Measurements from ENCODE around the gene EFCAB14. TPM values are rescaled to one million over a fixed set of nuclear protein-coding genes. Genes with fewer than 3 reads are reported as not detected.
"Not testable (repeated sequence)": the region's sequence is repeated elsewhere in the genome, so short reads cannot be mapped to it uniquely, and the experiment has no call there.

The EFCAB14 gene
- total RNA-seq, 4 donors from 2014 or later = 129 to 162 (median 138) TPM

- Histone ChIP-seq H3K27me3 (no peaks in the 10 kb centered on the region), H3K9me3 (no peaks in the 10 kb centered on the region), H3K36me3 (peaks cover 7 to 22% of the 10 kb centered on the region in 2 donors), H3K4me1 (no peaks in the 10 kb centered on the region), H3K27ac (no peak overlapping the region), H3K4me3 (replicated peaks in 1 of 3) (no peak overlapping the region)
- intact Hi-C loops (cut with DNase I) = no loop called here
- DNase-seq = no peak
- WGBS, 2 donors = 94 to 100% methylated on average over 1 of the region's 1 CpG
- TF ChIP-seq CTCF (IDR thresholded peaks at IDR 0.05) (no peak), POLR2A (IDR thresholded peaks at IDR 0.05) (no peak)
Measured at GRCh38 chr1:46657775-46658174, 61.1 kb downstream of the EFCAB14 start.

DNA sequence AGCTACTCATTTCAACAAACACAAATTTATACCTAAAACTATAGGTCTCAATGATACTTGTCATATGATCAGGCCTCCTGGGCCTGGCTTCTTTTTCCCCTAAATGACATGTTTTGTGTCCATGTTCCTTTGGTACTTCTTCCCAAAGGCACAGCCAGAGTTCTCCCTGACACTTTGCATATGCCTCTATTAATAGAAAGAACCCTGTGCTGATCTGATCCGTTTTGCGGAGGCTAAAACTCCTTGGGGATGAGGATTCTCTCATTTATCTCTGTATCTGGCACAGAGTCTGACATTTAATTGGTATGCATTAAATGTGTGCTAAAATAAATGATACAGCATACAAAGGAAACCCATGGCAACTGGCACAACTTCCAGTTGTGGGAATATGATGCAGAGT is 62.3 kb downstream of the EFCAB14 start:
- intact Hi-C loops (cut with DNase I) = no loop called here
- DNase-seq = no peak
- Histone ChIP-seq H3K36me3 (peaks cover 7 to 29% of the 10 kb centered on the region in 2 donors), H3K4me1 (no peaks in the 10 kb centered on the region), H3K27me3 (no peaks in the 10 kb centered on the region), H3K4me3 (replicated peaks in 1 of 3) (no peak overlapping the region), H3K27ac (no peak overlapping the region), H3K9me3 (no peaks in the 10 kb centered on the region)
- TF ChIP-seq CTCF (IDR thresholded peaks at IDR 0.05) (no peak), POLR2A (IDR thresholded peaks at IDR 0.05) (no peak)
- WGBS, 2 donors = 64 to 85% methylated on average over 2 of the region's 2 CpGs

DNA sequence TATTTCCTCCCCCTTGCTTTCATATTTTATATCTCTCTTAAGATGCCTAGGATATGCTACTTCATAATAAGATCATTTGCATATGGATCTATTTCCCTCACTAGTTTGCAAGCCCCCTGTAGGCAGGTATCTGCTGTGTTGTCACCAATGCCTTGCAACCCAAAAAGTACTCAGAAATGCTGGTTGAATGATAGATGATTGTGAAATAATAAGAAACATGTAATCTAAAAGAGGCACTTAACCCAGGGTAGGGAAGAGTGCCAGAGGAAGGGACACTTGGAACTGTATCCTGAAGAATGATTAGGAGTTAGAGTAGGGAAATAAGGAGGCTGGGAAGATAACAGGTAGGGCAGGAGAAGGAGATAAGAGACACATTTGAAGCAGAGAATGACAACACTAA is 63.1 kb downstream of the EFCAB14 start:
- H3K27ac ChIP-seq = no peak overlapping the region
- intact Hi-C loops (cut with DNase I) = no loop called here
- no peak for DNase-seq
- no peak overlapping the region for H3K4me3 ChIP-seq (replicated peaks in 1 of 3)
- no peaks in the 10 kb centered on the region for H3K9me3 ChIP-seq
- H3K27me3 ChIP-seq = no peaks in the 10 kb centered on the region
- TF ChIP-seq CTCF (IDR thresholded peaks at IDR 0.05) = no peak
- no peak for TF ChIP-seq POLR2A (IDR thresholded peaks at IDR 0.05)
- no peaks in the 10 kb centered on the region for H3K4me1 ChIP-seq
- peaks cover 7 to 29% of the 10 kb centered on the region in 2 donors for H3K36me3 ChIP-seq

DNA sequence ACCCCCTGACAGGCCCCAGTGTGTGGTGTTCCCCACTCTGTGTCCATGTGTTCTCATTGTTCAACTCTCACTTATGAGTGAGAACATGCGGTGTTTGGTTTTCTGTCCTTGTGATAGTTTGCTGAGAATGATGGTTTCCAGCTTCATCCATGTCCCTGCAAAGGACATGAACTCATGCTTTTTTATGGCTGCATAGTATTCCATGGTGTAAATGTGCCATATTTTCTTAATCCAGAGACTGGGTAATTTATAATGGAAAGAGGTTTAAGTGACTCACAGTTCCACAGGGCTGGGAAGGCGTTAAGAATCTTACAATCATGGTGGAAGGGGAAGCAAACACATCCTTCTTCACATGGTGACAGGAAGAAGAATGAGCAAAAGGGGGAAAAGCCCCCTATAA is 64.2 kb downstream of the EFCAB14 start:
- H3K36me3 ChIP-seq = peaks cover 10 to 29% of the 10 kb centered on the region in 2 donors
- 94 to 98% methylated on average over 2 of the region's 2 CpGs for WGBS, 2 donors
- H3K9me3 ChIP-seq; H3K4me3 ChIP-seq (replicated peaks in 1 of 3); DNase-seq; H3K27me3 ChIP-seq; H3K4me1 ChIP-seq; intact Hi-C loops (cut with DNase I); H3K27ac ChIP-seq: not testable (repeated sequence)

GRCh38 chr1:46654012-46654411 is 64.9 kb downstream of the EFCAB14 start:
- Histone ChIP-seq H3K4me3 (replicated peaks in 1 of 3) (no peak overlapping the region), H3K36me3 (peaks cover 14 to 29% of the 10 kb centered on the region in 2 donors), H3K27me3 (no peaks in the 10 kb centered on the region), H3K27ac (no peak overlapping the region), H3K9me3 (no peaks in the 10 kb centered on the region), H3K4me1 (no peaks in the 10 kb centered on the region)
- WGBS, 2 donors = 90 to 94% methylated on average over 1 of the region's 1 CpG
- intact Hi-C loops (cut with DNase I) = no loop called here
- TF ChIP-seq CTCF (IDR thresholded peaks at IDR 0.05) (no peak), POLR2A (IDR thresholded peaks at IDR 0.05) (no peak)
- no peak for DNase-seq

DNA sequence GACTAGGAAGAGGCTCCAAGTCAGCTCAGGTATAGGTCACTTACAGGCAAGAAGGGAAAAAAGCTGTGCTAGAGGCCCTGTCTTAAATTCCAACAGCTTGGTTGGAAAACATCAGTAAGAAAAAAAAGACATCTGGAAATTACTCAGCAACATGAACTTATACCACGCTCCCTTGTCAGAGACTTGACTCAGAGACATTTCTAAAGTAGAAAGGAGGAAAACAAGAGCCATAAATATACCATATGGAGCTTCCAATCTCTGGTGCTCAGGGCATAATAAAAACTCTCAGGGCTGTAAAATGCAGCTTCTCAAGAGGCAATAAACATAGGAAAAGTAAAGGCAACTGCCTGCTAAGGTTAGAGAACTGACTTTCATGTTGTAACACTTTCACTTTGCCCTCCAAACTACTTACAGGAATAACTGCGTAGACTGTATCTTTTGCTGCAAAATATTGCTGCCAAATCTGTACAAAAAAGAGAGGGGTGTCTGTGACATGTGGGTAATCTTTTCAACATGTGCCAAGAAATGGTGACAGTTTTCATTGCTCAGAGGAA is 65.4 kb downstream of the EFCAB14 start:
- Histone ChIP-seq H3K27me3 (no peaks in the 10 kb centered on the region), H3K9me3 (no peaks in the 10 kb centered on the region), H3K27ac (no peak overlapping the region), H3K36me3 (peaks cover 14 to 31% of the 10 kb centered on the region in 2 donors), H3K4me3 (replicated peaks in 1 of 3) (no peak overlapping the region), H3K4me1 (no peaks in the 10 kb centered on the region)
- intact Hi-C loops (cut with DNase I) = no loop called here
- WGBS, 2 donors = 85 to 98% methylated on average over 2 of the region's 2 CpGs
- TF ChIP-seq POLR2A (IDR thresholded peaks at IDR 0.05) = no peak
- no peak for TF ChIP-seq CTCF (IDR thresholded peaks at IDR 0.05)
- no peak for DNase-seq

Measured in thyroid gland (tissue), 4 donors.